ENCODE results near the gene ELAC2.

DNA sequence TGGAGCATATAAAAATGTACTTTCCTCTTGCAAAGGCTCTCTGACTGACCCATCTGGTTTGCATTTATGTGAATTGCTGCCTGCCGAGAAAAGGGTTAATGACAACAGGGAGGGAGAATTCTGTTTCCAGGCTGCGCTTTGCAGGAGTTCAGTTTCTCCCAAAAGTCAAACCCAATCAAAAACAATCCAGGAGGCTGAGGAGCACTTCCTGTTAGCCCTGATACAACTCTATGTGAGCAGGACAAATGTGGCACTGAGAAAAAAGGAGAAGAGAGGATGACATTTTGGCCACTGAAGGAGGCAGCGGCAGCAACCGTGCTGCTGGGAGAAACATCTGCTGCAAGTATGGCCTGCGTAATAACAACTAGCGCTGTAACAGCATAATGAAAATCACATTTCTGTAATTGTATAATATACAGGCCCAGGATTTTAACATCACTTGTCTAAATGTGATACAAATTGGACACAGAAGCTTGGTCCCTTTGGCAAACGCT, 26.8 kb upstream of the ELAC2 start:
- TF ChIP-seq CTCF (conservative IDR thresholded peaks at IDR 0.05) = no peak
- TF ChIP-seq EZH2 (IDR thresholded peaks at IDR 0.05; ENCODE audit: low read depth) = no peak

Measured in PC-9 (cell line).